Amygdala (tissue), 56 donors: ENCODE measurements around the gene LY86.

Experiments used
- DNase-seq, 56 donors: peaks; one replicate each; lab custom pipeline; 2025; lab: John Stamatoyannopoulos, UW

LY86 gene

GRCh38 chr6:6616656-6617055, 28.1 kb downstream of the LY86 start:
- no peak for DNase-seq

GRCh38 chr6:6619021-6619794, 30.7 kb downstream of the LY86 start:
- DNase-seq, result peak in 1 of 56 donors; percentile 36

- DNase-seq, result no peak
These were observed 32.4 kb downstream of the LY86 start for GRCh38 chr6:6620766-6621425.

- DNase-seq, result no peak
These were observed 34.0 kb downstream of the LY86 start for GRCh38 chr6:6622501-6622900.

GRCh38 chr6:6623553-6623952, 35.0 kb downstream of the LY86 start:
- no peak for DNase-seq

- no peak for DNase-seq
These were observed 35.9 kb downstream of the LY86 start for GRCh38 chr6:6624269-6624990.

GRCh38 chr6:6626187-6626586, 37.7 kb downstream of the LY86 start:
- DNase-seq, result no peak

- no peak for DNase-seq
These were observed 40.9 kb downstream of the LY86 start for GRCh38 chr6:6629402-6629801.

- DNase-seq, result no peak
These were observed 42.5 kb downstream of the LY86 start for GRCh38 chr6:6631053-6631452.

GRCh38 chr6:6631534-6632276, 43.2 kb downstream of the LY86 start:
- no peak for DNase-seq

GRCh38 chr6:6633898-6634734, 45.6 kb downstream of the LY86 start:
- DNase-seq, result no peak

GRCh38 chr6:6634735-6635075, 46.2 kb downstream of the LY86 start:
- no peak for DNase-seq

GRCh38 chr6:6635291-6635690, 46.8 kb downstream of the LY86 start:
- DNase-seq, result no peak

- DNase-seq, result no peak
These were observed 47.3 kb downstream of the LY86 start for GRCh38 chr6:6635869-6636268.

GRCh38 chr6:6639572-6639971, 51.1 kb downstream of the LY86 start:
- DNase-seq, result no peak

- DNase-seq, result no peak
These were observed 52.4 kb downstream of the LY86 start for GRCh38 chr6:6640926-6641325.

GRCh38 chr6:6643398-6643797, 54.9 kb downstream of the LY86 start:
- no peak for DNase-seq

- DNase-seq, result no peak
These were observed 56.9 kb downstream of the LY86 start for GRCh38 chr6:6645261-6645917.

- DNase-seq, result no peak
These were observed 57.9 kb downstream of the LY86 start for GRCh38 chr6:6646384-6646783.

GRCh38 chr6:6646859-6647258, 58.3 kb downstream of the LY86 start:
- DNase-seq, result no peak
